Lung (tissue), 12 donors: ENCODE measurements around the gene PHB1. TPM values are rescaled to one million over a fixed set of nuclear protein-coding genes. Genes with fewer than 3 reads are reported as not detected.

Experiments
- ATAC-seq: fragments of 200-7000 bp; cut with Tn5 transposase; one replicate; pipeline ENCODE4 v1.9.1; 2020; ENCODE audit warnings: moderate number of reproducible peaks; ENCODE audit not compliant: insufficient read depth, low FRiP score
- DNase-seq, 3 donors: peaks; one replicate each; pipeline ENCODE4 v3.0.0-alpha.2; 2013 to 2017
- H3K27ac ChIP-seq, 2 donors: one replicate each; pipeline ENCODE4 v1.5.1; 2013; ENCODE audit warnings: mild to moderate bottlenecking in 2 of 2, moderate library complexity in 2 of 2, control low read depth in 1 of 2, inconsistent platforms in 1 of 2, low read depth in 1 of 2, low read length in 1 of 2
- H3K27me3 ChIP-seq, 3 donors: one replicate each; pipeline ENCODE4 v1.5.1; 2013; ENCODE audit warnings: low read length in 2 of 3; ENCODE audit not compliant: control insufficient read depth in 3 of 3, insufficient read depth in 3 of 3
- H3K36me3 ChIP-seq, 4 donors: one replicate each; pipeline ENCODE4 v1.5.1; 2013; ENCODE audit warnings: low read length in 4 of 4, mild to moderate bottlenecking in 1 of 4, moderate library complexity in 1 of 4; ENCODE audit not compliant: control insufficient read depth in 4 of 4, insufficient read depth in 4 of 4
- H3K4me1 ChIP-seq, 5 donors: one replicate each; pipeline ENCODE4 v1.5.1; 2013; ENCODE audit warnings: low read length in 5 of 5, mild to moderate bottlenecking in 2 of 5, moderate library complexity in 1 of 5; ENCODE audit not compliant: control insufficient read depth in 5 of 5, insufficient read depth in 5 of 5
- H3K4me3 ChIP-seq: one replicate; pipeline ENCODE4 v1.5.1; 2013; ENCODE audit warnings: mild to moderate bottlenecking, control low read depth, moderate library complexity
- H3K9ac ChIP-seq, 2 donors: one replicate each; pipeline ENCODE4 v1.5.1; 2013; ENCODE audit warnings: low read length in 2 of 2, control low read depth in 1 of 2; ENCODE audit not compliant: insufficient read depth in 1 of 2
- H3K9me3 ChIP-seq, 4 donors: one replicate each; pipeline ENCODE4 v1.5.1; 2013; ENCODE audit warnings: low read length in 3 of 4, mild to moderate bottlenecking in 1 of 4, moderate library complexity in 1 of 4; ENCODE audit not compliant: control insufficient read depth in 4 of 4, insufficient read depth in 3 of 4
- CTCF ChIP-seq: IDR thresholded peaks from 2 replicates; pipeline ENCODE4 v1.5.1; 2012; ENCODE audit warnings: mild to moderate bottlenecking; ENCODE audit errors: control extremely low read depth, extremely low read depth
- WGBS, 2 donors: extraction: QIAGEN DNeasy Blood & Tissue Kit; methylation state at CpG; one replicate each; pipeline ENCODE4 v1.1.7; 2013; 5-methylcytosine and 5-hydroxymethylcytosine counted together
- polyA plus RNA-seq, 2 donors: library from polyadenylated mRNA; stranded (reverse); fragments of 200-250 nt; gene quantifications; one replicate each; pipeline ENCODE4 v1.2.1, GENCODE V29; 2013
- total RNA-seq, 2 donors: library from RNA; depleted of rRNA in 1 of 2; stranded (reverse); fragments of >200 nt in 1 of 2; gene quantifications; one replicate each; pipeline ENCODE4 v1.2.1, GENCODE V29; 2014 to 2021
- donor health status: control.
- donor health status: control.
- donor health status: Bipolar disorder and iron deficiency.
- donor health status: healthy.
- donor health status: DM: yes; HTN: yes; CAD: no.

PHB1 gene
- total and polyA plus RNA-seq, 4 donors: 51.2 to 209 (median 128) TPM

GRCh38 chr17:49361902-49362722 lies 52.6 kb downstream of the PHB1 start, which contains the start of gene ZNF652:
Gene ZNF652, minus strand, starts transcription at chr17:49362250. Its CDS starts 44,525 bp downstream, at chr17:49317725.
- peak; percentile 93 to 96 (median 95) for DNase-seq
- Histone ChIP-seq H3K27me3 (no peaks in the 10 kb centered on the region), H3K4me1 (peaks cover 7 to 35% (median 24%) of the 10 kb centered on the region in 5 donors), H3K4me3 (peak within 1 kb of the TSS; percentile 89), H3K9me3 (no peaks in the 10 kb centered on the region), H3K36me3 (no peaks in the 10 kb centered on the region), H3K27ac (peak within 1 kb of the TSS; percentile 94), H3K9ac (peak within 1 kb of the TSS; percentile 72 to 73)
- peak; percentile 92 for ATAC-seq
- 0 to 1% methylated on average over 46 to 105 of the region's 106 CpGs for WGBS, 2 donors
- TF ChIP-seq CTCF: no peak

- H3K27me3 ChIP-seq: no peaks in the 10 kb centered on the region
- peak overlapping the region; percentile 65 to 72 for H3K9ac ChIP-seq
- peak overlapping the region; percentile 94 for H3K27ac ChIP-seq
- peaks cover 7 to 35% (median 24%) of the 10 kb centered on the region in 5 donors for H3K4me1 ChIP-seq
- H3K36me3 ChIP-seq: no peaks in the 10 kb centered on the region
- peak; percentile 24 to 46 (median 35) for DNase-seq
- no peak for TF ChIP-seq CTCF
- 0 to 1% methylated on average over 37 to 52 of the region's 52 CpGs for WGBS, 2 donors
- peak; percentile 41 for ATAC-seq
- H3K4me3 ChIP-seq: peak overlapping the region; percentile 89
- no peaks in the 10 kb centered on the region for H3K9me3 ChIP-seq
These were observed 53.4 kb downstream of the PHB1 start for GRCh38 chr17:49361129-49361901.

DNA sequence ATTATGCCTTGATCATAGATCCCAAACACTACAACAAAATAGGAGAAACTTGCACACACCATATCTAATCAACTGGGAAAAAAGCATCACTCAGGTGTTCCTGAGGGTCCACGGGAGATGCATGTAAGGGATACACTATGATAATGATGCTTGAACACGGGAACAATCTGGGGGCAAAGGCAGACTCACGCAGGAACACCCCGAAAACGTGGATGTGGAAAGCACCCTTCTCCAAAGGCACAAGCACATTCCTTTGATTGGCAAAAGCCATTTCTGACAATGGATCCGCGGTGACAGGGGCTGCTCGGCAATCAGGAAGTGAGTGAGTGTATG lies 53.9 kb downstream of the PHB1 start:
- 1 to 2% methylated on average over 8 of the region's 8 CpGs for WGBS, 2 donors
- TF ChIP-seq CTCF: no peak
- Histone ChIP-seq H3K9ac (peak overlapping the region; percentile 65 to 72), H3K27me3 (no peaks in the 10 kb centered on the region), H3K27ac (peak overlapping the region in 1 of 2 donors; percentile 94), H3K4me1 (peaks cover 7 to 35% (median 24%) of the 10 kb centered on the region in 5 donors), H3K36me3 (no peaks in the 10 kb centered on the region), H3K9me3 (no peaks in the 10 kb centered on the region), H3K4me3 (peak overlapping the region; percentile 89)
- ATAC-seq (no peak), DNase-seq (peak in 1 of 3 donors; percentile 17)
